Loucy (cell line): ENCODE data around the gene DDX25.

Experiments used
- EZH2phosphoT487 ChIP-seq: fragments of 200-600 bp; IDR thresholded peaks from 2 replicates; pipeline ENCODE4 v1.6.1; 2018; ENCODE audit warnings: antibody characterized with exemption, mild to moderate bottlenecking, moderate library complexity, borderline replicate concordance
- TF ChIP-seq, protein P1 (sequence below): fragments of 200-600 bp; sonication (generic); conservative IDR thresholded peaks from 2 replicates; pipeline ENCODE4 v1.5.1; 2014; ENCODE audit warnings: mild to moderate bottlenecking, antibody characterized with exemption, low read length

DNA sequence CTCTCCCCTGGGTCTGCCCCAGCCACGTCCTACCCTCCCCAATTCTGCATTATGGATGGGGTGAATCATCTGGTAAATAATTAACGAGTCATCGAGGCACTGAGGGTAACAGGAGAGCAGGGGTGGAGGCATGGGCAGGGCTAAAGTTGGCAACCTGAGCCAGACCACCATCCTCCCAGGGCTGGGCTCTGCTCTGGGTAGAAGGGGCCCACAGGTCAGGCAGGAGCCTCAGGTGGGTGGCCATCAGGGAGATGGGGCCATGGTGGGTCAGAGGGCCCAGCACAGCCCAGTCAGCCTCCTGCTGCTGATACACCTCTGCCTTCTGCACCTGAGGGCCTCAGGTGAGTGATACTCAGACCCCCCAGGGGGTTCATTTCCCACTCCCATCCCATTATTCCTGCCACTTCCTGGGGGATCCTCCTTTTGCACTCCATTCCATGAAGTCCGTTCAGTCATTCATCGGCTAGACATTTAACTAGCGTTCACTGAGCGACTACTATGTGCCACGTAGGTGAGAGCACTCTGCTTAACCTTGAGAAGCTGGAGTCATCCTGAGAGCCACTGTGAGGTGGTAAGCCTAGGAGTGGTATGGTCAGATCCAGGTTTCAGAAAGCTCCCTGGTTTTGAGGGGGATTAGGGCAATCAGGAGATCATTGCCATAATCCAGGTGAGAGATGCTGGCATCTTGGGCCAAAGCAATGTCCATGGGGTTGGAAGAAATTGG, 41.7 kb downstream of the DDX25 start, which contains the start of gene VSIG10L2:
- TF ChIP-seq, protein P1, sequence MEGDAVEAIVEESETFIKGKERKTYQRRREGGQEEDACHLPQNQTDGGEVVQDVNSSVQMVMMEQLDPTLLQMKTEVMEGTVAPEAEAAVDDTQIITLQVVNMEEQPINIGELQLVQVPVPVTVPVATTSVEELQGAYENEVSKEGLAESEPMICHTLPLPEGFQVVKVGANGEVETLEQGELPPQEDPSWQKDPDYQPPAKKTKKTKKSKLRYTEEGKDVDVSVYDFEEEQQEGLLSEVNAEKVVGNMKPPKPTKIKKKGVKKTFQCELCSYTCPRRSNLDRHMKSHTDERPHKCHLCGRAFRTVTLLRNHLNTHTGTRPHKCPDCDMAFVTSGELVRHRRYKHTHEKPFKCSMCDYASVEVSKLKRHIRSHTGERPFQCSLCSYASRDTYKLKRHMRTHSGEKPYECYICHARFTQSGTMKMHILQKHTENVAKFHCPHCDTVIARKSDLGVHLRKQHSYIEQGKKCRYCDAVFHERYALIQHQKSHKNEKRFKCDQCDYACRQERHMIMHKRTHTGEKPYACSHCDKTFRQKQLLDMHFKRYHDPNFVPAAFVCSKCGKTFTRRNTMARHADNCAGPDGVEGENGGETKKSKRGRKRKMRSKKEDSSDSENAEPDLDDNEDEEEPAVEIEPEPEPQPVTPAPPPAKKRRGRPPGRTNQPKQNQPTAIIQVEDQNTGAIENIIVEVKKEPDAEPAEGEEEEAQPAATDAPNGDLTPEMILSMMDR = no peak
- no peak for TF ChIP-seq EZH2phosphoT487
